ENCODE measurements around the gene MEG3.

MEG3 gene

GRCh38 chr14:100867631-100868315, 41.9 kb downstream of the MEG3 start:
- no peak for DNase-seq

- no peak for DNase-seq
Measured at GRCh38 chr14:100868621-100869370, 42.9 kb downstream of the MEG3 start.

GRCh38 chr14:100871234-100872186, 45.6 kb downstream of the MEG3 start:
- DNase-seq = no peak

GRCh38 chr14:100872259-100873095, 46.6 kb downstream of the MEG3 start:
- DNase-seq = no peak

- DNase-seq = no peak
Measured at GRCh38 chr14:100873096-100873482, 47.2 kb downstream of the MEG3 start.

GRCh38 chr14:100874051-100874410, 48.1 kb downstream of the MEG3 start:
- no peak for DNase-seq

- no peak for DNase-seq
Measured at GRCh38 chr14:100874411-100875091, 48.6 kb downstream of the MEG3 start.

- no peak for DNase-seq
Measured at GRCh38 chr14:100875126-100875525, 49.2 kb downstream of the MEG3 start.

GRCh38 chr14:100875861-100876590, 50.1 kb downstream of the MEG3 start:
- DNase-seq = no peak

- no peak for DNase-seq
Measured at GRCh38 chr14:100878271-100879146, 52.6 kb downstream of the MEG3 start.

- DNase-seq = no peak
Measured at GRCh38 chr14:100879194-100879593, 53.3 kb downstream of the MEG3 start.

- no peak for DNase-seq
Measured at GRCh38 chr14:100879782-100880181, 53.9 kb downstream of the MEG3 start.

GRCh38 chr14:100880271-100881101, 54.6 kb downstream of the MEG3 start:
- no peak for DNase-seq

GRCh38 chr14:100881211-100882025, 55.5 kb downstream of the MEG3 start:
- no peak for DNase-seq

- DNase-seq = no peak
Measured at GRCh38 chr14:100882026-100882967, 56.4 kb downstream of the MEG3 start.

GRCh38 chr14:100882991-100883788, 57.3 kb downstream of the MEG3 start:
- DNase-seq = no peak

All from CD4-positive, alpha-beta T cell treated with Interleukin-4 for 1 hour (primary cell).